Motor neuron (in vitro differentiated cells): ENCODE measurements around the gene ZNF101. TPM values are rescaled to one million over a fixed set of nuclear protein-coding genes. Genes with fewer than 3 reads are reported as not detected.
"Not testable (repeated sequence)": the region's sequence is repeated elsewhere in the genome, so short reads cannot be mapped to it uniquely, and the experiment has no call there.

Source experiments
- ATAC-seq, 8 experiments: fragments of 200-7000 bp; cut with Tn5 transposase; replicated peaks in 6 of 8; 2 replicates each; pipeline ENCODE4 v1.8.0; 2021; ENCODE audit warnings: mild to moderate bottlenecking in 8 of 8, moderate library complexity in 8 of 8
- H3K27ac ChIP-seq, 2 donors: fragments of 250-450 bp; sonication (Bioruptor Pico); 2 replicates each; pipeline ENCODE4 v1.9.0; 2021; ENCODE audit warnings: antibody characterized with exemption in 2 of 2, mild to moderate bottlenecking in 2 of 2, moderate library complexity in 1 of 2
- H3K4me1 ChIP-seq, 2 donors: fragments of 250-450 bp; sonication (Bioruptor Pico); replicated peaks in 1 of 2; 2 replicates each; pipeline ENCODE4 v1.6.1; 2021; ENCODE audit warnings: antibody characterized with exemption in 2 of 2, mild to moderate bottlenecking in 2 of 2, moderate library complexity in 1 of 2
- H3K4me3 ChIP-seq, 5 donors: fragments of 250-450 bp; sonication (Bioruptor Pico); 2 replicates each; pipeline ENCODE4 v1.9.0; 2021; ENCODE audit warnings: antibody characterized with exemption in 5 of 5, mild to moderate bottlenecking in 5 of 5, moderate library complexity in 4 of 5
- WGBS, 10 experiments: fragments of 450-650 bp; shearing (Covaris generic); methylation state at CpG; one replicate each; pipeline ENCODE4 v1.0.0; 2022; 5-methylcytosine and 5-hydroxymethylcytosine counted together
- in situ Hi-C, 9 experiments: fragments of 400-800 bp; cut with MboI; loops; one replicate each; pipeline ENCODE4 v1.15.0; 2021; ENCODE audit warnings: low sequenced_read_pairs in 9 of 9, low pct_unique_long_range_greater_than_20kb in 2 of 9; ENCODE audit not compliant: unreplicated experiment in 9 of 9
- total RNA-seq, 8 experiments: library from RNA; unstranded; fragments of 300-600 nt; gene quantifications; 2 replicates each; pipeline versions ENCODE4 v1.2.3 to v1.2.4, GENCODE V29; 2022

ZNF101 gene
- total RNA-seq, 8 experiments from 2014 or later: 5.5 to 10.8 (median 8.1) TPM

GRCh38 chr19:19672816-19673215 lies 4.2 kb downstream of the ZNF101 start:
- ATAC-seq: no peak
- in situ Hi-C loops: no loop called here
- Histone ChIP-seq H3K4me1 (peaks cover 0 to 2% of the 10 kb centered on the region in 2 donors), H3K4me3 (no peak overlapping the region), H3K27ac (no peak overlapping the region)
- WGBS, 10 experiments: 87 to 100% (median 100%) methylated on average over 1 to 3 of the region's 3 CpGs; no CpG with 5 or more reads in 3 of the 10 experiments

GRCh38 chr19:19674315-19674714 lies 5.7 kb downstream of the ZNF101 start:
- Histone ChIP-seq H3K4me3 (no peak overlapping the region), H3K4me1 (no peaks in the 10 kb centered on the region), H3K27ac (no peak overlapping the region)
- 93 to 100% (median 97%) methylated on average over 1 to 6 of the region's 6 CpGs; no CpG with 5 or more reads in 3 of the 10 experiments for WGBS, 10 experiments
- no peak for ATAC-seq
- in situ Hi-C loops: no loop called here

GRCh38 chr19:19677579-19677978 lies 8.9 kb downstream of the ZNF101 start:
- 89 to 100% (median 100%) methylated on average over 1 to 4 of the region's 7 CpGs; no CpG with 5 or more reads in 5 of the 10 experiments for WGBS, 10 experiments
- Histone ChIP-seq H3K4me3 (no peak overlapping the region), H3K4me1 (no peaks in the 10 kb centered on the region), H3K27ac (no peak overlapping the region)
- no peak for ATAC-seq
- in situ Hi-C loops: no loop called here

GRCh38 chr19:19679176-19680073 lies 10.8 kb downstream of the ZNF101 start:
- H3K27ac ChIP-seq: no peak overlapping the region
- in situ Hi-C loops: no loop called here
- ATAC-seq: no peak
- no peak overlapping the region for H3K4me3 ChIP-seq
- WGBS, 10 experiments: 83 to 100% (median 96%) methylated on average over 3 to 19 of the region's 20 CpGs
- no peaks in the 10 kb centered on the region for H3K4me1 ChIP-seq

- H3K4me1 ChIP-seq, H3K27ac ChIP-seq, H3K4me3 ChIP-seq, ATAC-seq, in situ Hi-C loops: not testable (repeated sequence)
- 85 to 100% (median 95%) methylated on average over 3 to 15 of the region's 15 CpGs; no CpG with 5 or more reads in 1 of the 10 experiments for WGBS, 10 experiments
Observed at GRCh38 chr19:19686119-19686518, 17.5 kb downstream of the ZNF101 start.

GRCh38 chr19:19686580-19686979 lies 17.9 kb downstream of the ZNF101 start:
- H3K4me3 ChIP-seq: no peak overlapping the region
- no peaks in the 10 kb centered on the region for H3K4me1 ChIP-seq
- no peak overlapping the region for H3K27ac ChIP-seq
- 80 to 100% (median 99%) methylated on average over 2 to 6 of the region's 6 CpGs; no CpG with 5 or more reads in 3 of the 10 experiments for WGBS, 10 experiments
- no peak for ATAC-seq
- in situ Hi-C loops: no loop called here

GRCh38 chr19:19687090-19687489 lies 18.5 kb downstream of the ZNF101 start:
- peak in 1 of 8 experiments; percentile 57 for ATAC-seq
- Histone ChIP-seq H3K4me3 (no peak overlapping the region), H3K4me1 (no peaks in the 10 kb centered on the region), H3K27ac (no peak overlapping the region)
- in situ Hi-C loops: no loop called here
- WGBS, 10 experiments: 46 to 100% (median 76%) methylated on average over 1 to 2 of the region's 3 CpGs; no CpG with 5 or more reads in 2 of the 10 experiments

- H3K4me3 ChIP-seq, in situ Hi-C loops, ATAC-seq, H3K27ac ChIP-seq, H3K4me1 ChIP-seq: not testable (repeated sequence)
- WGBS, 10 experiments: 91 to 100% (median 100%) methylated on average over 1 to 7 of the region's 10 CpGs; no CpG with 5 or more reads in 4 of the 10 experiments
Observed at GRCh38 chr19:19689023-19689422, 20.4 kb downstream of the ZNF101 start.

GRCh38 chr19:19691683-19692082 lies 23.0 kb downstream of the ZNF101 start:
- WGBS, 10 experiments: 79 to 100% (median 89%) methylated on average over 3 to 10 of the region's 10 CpGs; no CpG with 5 or more reads in 1 of the 10 experiments
- in situ Hi-C loops: no loop called here
- Histone ChIP-seq H3K27ac (no peak overlapping the region), H3K4me3 (no peak overlapping the region), H3K4me1 (no peaks in the 10 kb centered on the region)
- ATAC-seq: no peak

GRCh38 chr19:19696386-19696785 lies 27.7 kb downstream of the ZNF101 start:
- Histone ChIP-seq H3K27ac (no peak overlapping the region), H3K4me1 (no peaks in the 10 kb centered on the region), H3K4me3 (no peak overlapping the region)
- in situ Hi-C loops: no loop called here
- no peak for ATAC-seq
- WGBS, 10 experiments: 0 to 100% (median 46%) methylated on average over 1 of the region's 2 CpGs; no CpG with 5 or more reads in 4 of the 10 experiments

GRCh38 chr19:19697589-19697988 lies 28.9 kb downstream of the ZNF101 start:
- no peak for ATAC-seq
- WGBS, 10 experiments: 20 to 91% (median 78%) methylated on average over 2 to 5 of the region's 5 CpGs; no CpG with 5 or more reads in 1 of the 10 experiments
- in situ Hi-C loops: no loop called here
- no peak overlapping the region for H3K4me3 ChIP-seq
- H3K4me1 ChIP-seq: no peaks in the 10 kb centered on the region
- no peak overlapping the region for H3K27ac ChIP-seq

GRCh38 chr19:19700493-19700892 lies 31.9 kb downstream of the ZNF101 start:
- WGBS, 10 experiments: 20 to 100% (median 100%) methylated on average over 1 of the region's 1 CpG; no CpG with 5 or more reads in 3 of the 10 experiments
- ATAC-seq, in situ Hi-C loops, H3K4me3 ChIP-seq, H3K27ac ChIP-seq, H3K4me1 ChIP-seq: not testable (repeated sequence)

- Histone ChIP-seq H3K27ac (no peak overlapping the region), H3K4me3 (no peak overlapping the region), H3K4me1 (no peaks in the 10 kb centered on the region)
- no peak for ATAC-seq
- 27 to 100% (median 64%) methylated on average over 1 to 4 of the region's 6 CpGs; no CpG with 5 or more reads in 1 of the 10 experiments for WGBS, 10 experiments
- in situ Hi-C loops: no loop called here
Observed at GRCh38 chr19:19704836-19705235, 36.2 kb downstream of the ZNF101 start.
